Omental fat pad (tissue), 4 donors: ENCODE measurements around the gene FAM131C. TPM values are rescaled to one million over a fixed set of nuclear protein-coding genes. Genes with fewer than 3 reads are reported as not detected.
"Not testable (repeated sequence)": the region's sequence is repeated elsewhere in the genome, so short reads cannot be mapped to it uniquely, and the experiment has no call there.

ENCODE experiments used
- ATAC-seq: fragments of 150-250 bp; one replicate; pipeline ENCODE4 v1.9.1; 2016; ENCODE audit warnings: mild to moderate bottlenecking, moderate library complexity; ENCODE audit not compliant: low FRiP score
- DNase-seq: peaks from one replicate; pipeline ENCODE4 v3.0.0-alpha.2; 2019; ENCODE audit warnings: low spot score
- CTCF ChIP-seq, 3 donors: fragments of 450-650 bp; IDR thresholded peaks; one replicate each; pipeline ENCODE4 v1.5.1; 2016 to 2017; ENCODE audit warnings: antibody characterized with exemption in 3 of 3, mild to moderate bottlenecking in 3 of 3, moderate library complexity in 2 of 3
- total RNA-seq, 4 donors: library from RNA; depleted of rRNA; stranded (reverse); fragments of >200 nt; gene quantifications; one replicate each; pipeline ENCODE4 v1.1.0, GENCODE V29; 2016

FAM131C gene
- total RNA-seq, 4 donors from 2014 or later, result not detected

DNA sequence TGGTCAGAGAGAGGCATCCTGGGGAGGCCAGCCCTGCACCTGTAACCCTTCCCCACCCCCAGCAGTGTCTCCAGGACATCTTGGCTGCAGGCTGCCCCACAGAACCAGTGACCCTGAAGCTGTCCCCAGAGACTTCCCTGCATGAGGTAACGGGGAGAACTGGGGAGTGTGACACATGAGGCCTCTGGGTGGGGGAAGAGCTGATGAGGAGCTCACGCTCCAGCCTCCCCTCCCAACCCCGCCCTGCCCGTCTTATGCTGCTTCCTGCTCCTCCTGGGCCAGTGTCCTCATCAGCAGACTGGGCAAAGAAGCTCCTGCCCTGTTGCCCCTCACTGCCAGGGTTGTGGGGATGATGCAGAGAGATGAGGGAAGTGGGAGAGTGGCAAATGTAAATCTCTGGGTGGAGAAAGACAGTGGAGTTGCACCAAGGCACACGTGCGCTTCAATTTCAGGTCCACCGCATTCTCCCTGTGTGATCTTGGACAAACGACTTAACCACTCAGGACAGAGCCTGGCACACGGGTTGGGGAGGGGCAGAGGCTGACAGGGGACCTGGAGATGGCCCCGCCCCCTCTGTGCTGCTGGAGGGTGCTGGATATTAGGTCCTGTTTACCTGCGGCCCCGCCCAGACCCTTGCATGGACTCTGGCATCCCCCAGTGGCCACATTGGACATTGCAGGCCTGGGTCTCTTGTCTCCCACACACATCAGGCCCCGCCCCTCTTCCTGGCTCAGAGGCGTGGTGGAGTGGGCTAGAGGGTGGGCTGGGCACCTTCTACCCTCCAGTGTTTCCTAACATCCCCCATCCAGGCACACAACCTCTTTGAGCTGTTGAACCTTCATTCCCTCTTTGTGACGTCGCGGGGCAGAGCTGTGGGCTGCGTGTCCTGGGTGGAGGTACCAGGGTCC lies 17.6 kb downstream of the FAM131C start:
- DNase-seq (peak; percentile 84), ATAC-seq (peak; percentile 88)
- peak in 1 of 3 donors; percentile 93 for TF ChIP-seq CTCF (IDR thresholded peaks at IDR 0.05)

GRCh38 chr1:16054598-16055540 lies 18.6 kb downstream of the FAM131C start:
- no peak for TF ChIP-seq CTCF (IDR thresholded peaks at IDR 0.05)
- no peak for DNase-seq
- ATAC-seq, result no peak

DNA sequence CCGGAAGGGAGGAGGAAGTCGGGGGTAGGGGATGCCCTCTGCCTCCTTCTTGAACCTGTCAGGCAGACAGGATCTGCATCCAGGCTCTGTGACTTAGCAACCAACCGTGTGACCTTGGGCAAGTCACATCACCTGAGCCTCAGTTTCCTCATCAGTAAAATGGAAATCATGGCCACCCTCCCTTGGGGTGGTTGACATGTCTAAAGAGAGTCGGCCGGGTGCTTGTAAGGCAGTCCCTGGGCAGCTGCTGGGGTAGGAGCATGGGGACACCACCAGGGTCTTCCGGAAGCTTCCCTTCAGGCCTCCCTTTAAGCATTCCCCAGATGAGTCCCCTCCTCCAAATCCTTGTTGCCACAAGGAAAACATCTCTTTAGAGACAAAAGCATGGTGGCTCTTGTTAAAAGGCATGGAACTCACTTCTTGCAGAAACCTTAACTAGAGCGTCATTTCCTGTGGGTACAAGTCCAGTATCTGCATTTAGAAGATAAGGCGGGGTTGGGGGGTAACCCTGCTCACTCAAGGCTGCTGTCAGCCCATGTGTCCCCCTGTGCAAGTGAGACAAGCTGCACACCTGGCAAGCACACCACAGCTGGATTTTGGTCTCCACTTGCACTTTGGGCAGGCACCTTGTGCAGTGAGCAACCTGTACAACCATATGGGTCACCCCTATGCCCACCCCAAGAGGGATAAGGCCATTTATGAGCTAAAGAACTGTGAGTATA lies 19.5 kb downstream of the FAM131C start:
- ATAC-seq (no peak), DNase-seq (no peak)
- TF ChIP-seq CTCF (IDR thresholded peaks at IDR 0.05), result no peak

DNA sequence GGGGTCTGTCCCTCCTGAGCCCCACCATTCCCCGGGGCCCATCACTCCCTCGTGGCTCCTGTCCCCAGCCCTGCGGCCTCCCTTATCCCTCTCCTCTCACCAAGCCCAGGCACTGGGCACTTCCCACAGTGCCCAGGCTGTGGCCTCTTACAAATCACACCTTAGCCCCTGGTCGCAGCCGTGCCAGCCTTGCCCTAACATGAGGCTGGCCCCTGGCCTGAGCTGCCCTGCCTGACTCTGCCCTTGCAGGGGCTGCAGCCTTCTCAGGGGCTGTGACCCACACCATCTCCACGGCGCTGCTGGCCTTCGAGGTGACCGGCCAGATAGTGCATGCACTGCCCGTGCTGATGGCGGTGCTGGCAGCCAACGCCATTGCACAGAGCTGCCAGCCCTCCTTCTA lies 21.5 kb downstream of the FAM131C start:
- not testable (repeated sequence) for DNase-seq, ATAC-seq

DNA sequence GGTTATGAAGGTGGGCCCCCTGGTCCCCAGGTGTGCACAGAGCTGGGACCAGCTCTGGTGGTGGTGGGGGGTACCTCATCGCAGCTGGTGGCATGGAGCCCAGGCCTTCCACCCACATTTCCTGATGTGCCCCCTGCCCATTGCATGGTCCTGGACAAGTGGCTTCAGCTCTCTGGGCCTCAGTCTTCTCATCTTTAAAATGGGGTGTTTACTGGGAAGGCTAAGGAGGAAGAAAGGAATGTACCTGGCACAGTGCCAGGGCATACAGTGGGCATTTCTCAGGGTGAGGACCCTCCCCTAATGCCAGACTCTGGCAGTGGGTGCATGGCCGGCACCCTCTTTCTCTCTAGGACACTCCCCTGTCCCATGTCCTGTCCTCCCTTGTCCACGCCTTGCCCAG lies 22.4 kb downstream of the FAM131C start:
- DNase-seq (no peak), ATAC-seq (no peak)
- TF ChIP-seq CTCF (IDR thresholded peaks at IDR 0.05), result no peak

- DNase-seq (no peak), ATAC-seq (no peak)
- no peak for TF ChIP-seq CTCF (IDR thresholded peaks at IDR 0.05)
Measured at GRCh38 chr1:16050328-16050727, 23.1 kb downstream of the FAM131C start.
